Karpas-422 (cell line): ENCODE data around the gene WIPF3. TPM values are rescaled to one million over a fixed set of nuclear protein-coding genes. Genes with fewer than 3 reads are reported as not detected.

Source experiments
- DNase-seq: peaks from one replicate; pipeline ENCODE4 v3.0.0-alpha.2; 2015
- H2AFZ ChIP-seq: fragments of 200-600 bp; sonication (generic); 2 replicates; pipeline ENCODE4 v1.6.1; 2014; ENCODE audit warnings: antibody characterized with exemption, low read length, mixed read lengths
- H3K27ac ChIP-seq: fragments of 200-600 bp; sonication (generic); 2 replicates; pipeline ENCODE4 v1.5.1; 2014; ENCODE audit warnings: mild to moderate bottlenecking, low read length, moderate library complexity
- H3K27me3 ChIP-seq: fragments of 200-600 bp; sonication (generic); 2 replicates; pipeline ENCODE4 v1.6.1; 2014; ENCODE audit warnings: low read length, mixed read lengths
- H3K36me3 ChIP-seq: fragments of 200-600 bp; sonication (generic); 2 replicates; pipeline ENCODE4 v1.6.1; 2014; ENCODE audit warnings: low read length, mixed read lengths; ENCODE audit not compliant: insufficient read depth
- H3K4me1 ChIP-seq: fragments of 200-600 bp; sonication (generic); 2 replicates; pipeline ENCODE4 v1.6.1; 2014; ENCODE audit warnings: mild to moderate bottlenecking, low read length, mixed read lengths
- H3K4me2 ChIP-seq: fragments of 200-600 bp; sonication (generic); 2 replicates; pipeline ENCODE4 v1.6.1; 2014; ENCODE audit warnings: low read length, low read depth, mild to moderate bottlenecking; ENCODE audit not compliant: poor library complexity, severe bottlenecking
- H3K4me3 ChIP-seq: fragments of 200-600 bp; sonication (generic); 2 replicates; pipeline ENCODE4 v1.5.1; 2014; ENCODE audit warnings: mild to moderate bottlenecking, antibody characterized with exemption, low read length, mixed read lengths
- H3K79me2 ChIP-seq: fragments of 200-600 bp; sonication (generic); 2 replicates; pipeline ENCODE4 v1.6.1; 2014; ENCODE audit warnings: mild to moderate bottlenecking, low read length, mixed read lengths
- H3K9ac ChIP-seq: fragments of 200-600 bp; sonication (generic); 2 replicates; pipeline ENCODE4 v1.6.0; 2014; ENCODE audit warnings: low read length
- H3K9me2 ChIP-seq: fragments of 200-600 bp; sonication (generic), shearing (Covaris generic); replicated peaks from 2 replicates; pipeline ENCODE4 v1.6.0; 2014; ENCODE audit warnings: mild to moderate bottlenecking, low read length, moderate library complexity; ENCODE audit not compliant: insufficient read depth
- H3K9me3 ChIP-seq: fragments of 300-700, 200-600 bp; sonication (generic); 2 replicates; pipeline ENCODE4 v1.6.1; 2014; ENCODE audit warnings: low read length, mixed read lengths
- H4K20me1 ChIP-seq: fragments of 200-600 bp; sonication (generic); 2 replicates; pipeline ENCODE4 v1.6.1; 2014; ENCODE audit warnings: mild to moderate bottlenecking, antibody characterized with exemption, low read length, low read depth; ENCODE audit not compliant: insufficient read depth
- total RNA-seq: library from RNA; depleted of rRNA; stranded (reverse); fragments of >200 nt; shearing (Covaris generic); gene quantifications from 2 replicates; pipeline ENCODE4 v1.2.3, GENCODE V29; 2014; ENCODE audit warnings: low replicate concordance

WIPF3 gene
- total RNA-seq, 1 experiment from 2014 or later, result not detected

GRCh38 chr7:29882481-29882880, 76.2 kb downstream of the WIPF3 start:
- Histone ChIP-seq H3K9me3 (no peaks in the 10 kb centered on the region), H3K9ac (no peak overlapping the region), H3K4me3 (no peak overlapping the region), H3K36me3 (no peaks in the 10 kb centered on the region), H3K4me2 (no peak overlapping the region), H3K4me1 (peaks cover 3% of the 10 kb centered on the region; the same call in 1 of the 2 replicates), H4K20me1 (no peaks in the 10 kb centered on the region), H3K9me2 (no peaks in the 10 kb centered on the region), H2AFZ (no peak overlapping the region), H3K27ac (no peak overlapping the region), H3K79me2 (no peaks in the 10 kb centered on the region), H3K27me3 (no peaks in the 10 kb centered on the region)
- DNase-seq, result no peak

- Histone ChIP-seq H3K4me3 (no peak overlapping the region), H3K4me2 (no peak overlapping the region)
Measured at GRCh38 chr7:29883462-29884398, 77.4 kb downstream of the WIPF3 start.

GRCh38 chr7:29884399-29885272, 78.3 kb downstream of the WIPF3 start:
- H3K4me2 ChIP-seq, result no peak overlapping the region
- no peaks in the 10 kb centered on the region for H4K20me1 ChIP-seq
- no peaks in the 10 kb centered on the region for H3K27me3 ChIP-seq
- no peak overlapping the region for H2AFZ ChIP-seq
- no peaks in the 10 kb centered on the region for H3K9me2 ChIP-seq
- H3K79me2 ChIP-seq, result no peaks in the 10 kb centered on the region
- no peaks in the 10 kb centered on the region for H3K9me3 ChIP-seq
- no peaks in the 10 kb centered on the region for H3K36me3 ChIP-seq
- H3K4me1 ChIP-seq, result peaks cover 5% of the 10 kb centered on the region
- no peak for DNase-seq
- H3K27ac ChIP-seq, result no peak overlapping the region
- H3K9ac ChIP-seq, result no peak overlapping the region
- no peak overlapping the region for H3K4me3 ChIP-seq

More at GRCh38 chr7:29883462-29884398, 77.4 kb downstream of the WIPF3 start:
- Histone ChIP-seq H2AFZ (no peak overlapping the region), H3K27ac (no peak overlapping the region), H3K27me3 (no peaks in the 10 kb centered on the region), H4K20me1 (no peaks in the 10 kb centered on the region), H3K9ac (no peak overlapping the region), H3K36me3 (no peaks in the 10 kb centered on the region), H3K79me2 (no peaks in the 10 kb centered on the region), H3K4me1 (no peaks in the 10 kb centered on the region), H3K9me2 (no peaks in the 10 kb centered on the region), H3K9me3 (no peaks in the 10 kb centered on the region)
- no peak for DNase-seq

- no peak overlapping the region for H2AFZ ChIP-seq
- H3K4me1 ChIP-seq, result peaks cover 7% of the 10 kb centered on the region
- H3K27me3 ChIP-seq, result no peaks in the 10 kb centered on the region
- no peaks in the 10 kb centered on the region for H3K79me2 ChIP-seq
- no peak overlapping the region for H3K4me2 ChIP-seq
- H3K4me3 ChIP-seq, result no peak overlapping the region
- no peak overlapping the region for H3K9ac ChIP-seq
- H4K20me1 ChIP-seq, result no peaks in the 10 kb centered on the region
- H3K27ac ChIP-seq, result no peak overlapping the region
- no peaks in the 10 kb centered on the region for H3K9me2 ChIP-seq
- H3K9me3 ChIP-seq, result no peaks in the 10 kb centered on the region
- no peak for DNase-seq
- H3K36me3 ChIP-seq, result no peaks in the 10 kb centered on the region
Measured at GRCh38 chr7:29885626-29886025, 79.3 kb downstream of the WIPF3 start.

- H3K9me2 ChIP-seq, result no peaks in the 10 kb centered on the region
- no peaks in the 10 kb centered on the region for H4K20me1 ChIP-seq
- no peak overlapping the region for H3K9ac ChIP-seq
- no peaks in the 10 kb centered on the region for H3K36me3 ChIP-seq
- DNase-seq, result no peak
- no peaks in the 10 kb centered on the region for H3K79me2 ChIP-seq
- H3K4me1 ChIP-seq, result peaks cover 7% of the 10 kb centered on the region
- no peak overlapping the region for H3K27ac ChIP-seq
- H2AFZ ChIP-seq, result no peak overlapping the region
- no peaks in the 10 kb centered on the region for H3K9me3 ChIP-seq
- H3K4me3 ChIP-seq, result no peak overlapping the region
- no peaks in the 10 kb centered on the region for H3K27me3 ChIP-seq
- no peak overlapping the region for H3K4me2 ChIP-seq
Measured at GRCh38 chr7:29886827-29887226, 80.5 kb downstream of the WIPF3 start.

GRCh38 chr7:29888006-29888405, 81.7 kb downstream of the WIPF3 start:
- Histone ChIP-seq H2AFZ (no peak overlapping the region), H3K4me2 (no peak overlapping the region), H3K27ac (no peak overlapping the region), H3K9me3 (no peaks in the 10 kb centered on the region), H3K9ac (no peak overlapping the region), H3K4me1 (peaks cover 7% of the 10 kb centered on the region), H3K4me3 (no peak overlapping the region), H4K20me1 (no peaks in the 10 kb centered on the region), H3K27me3 (no peaks in the 10 kb centered on the region), H3K36me3 (no peaks in the 10 kb centered on the region), H3K79me2 (no peaks in the 10 kb centered on the region), H3K9me2 (no peaks in the 10 kb centered on the region)
- DNase-seq, result no peak

- no peaks in the 10 kb centered on the region for H3K9me3 ChIP-seq
- H3K4me2 ChIP-seq, result no peak overlapping the region
- DNase-seq, result no peak
- no peaks in the 10 kb centered on the region for H4K20me1 ChIP-seq
- no peak overlapping the region for H2AFZ ChIP-seq
- H3K4me3 ChIP-seq, result no peak overlapping the region
- no peak overlapping the region for H3K27ac ChIP-seq
- H3K9ac ChIP-seq, result no peak overlapping the region
- no peaks in the 10 kb centered on the region for H3K9me2 ChIP-seq
- no peaks in the 10 kb centered on the region for H3K79me2 ChIP-seq
- H3K36me3 ChIP-seq, result no peaks in the 10 kb centered on the region
- H3K27me3 ChIP-seq, result no peaks in the 10 kb centered on the region
- H3K4me1 ChIP-seq, result peaks cover 7% of the 10 kb centered on the region
Measured at GRCh38 chr7:29889288-29889687, 83.0 kb downstream of the WIPF3 start.

- Histone ChIP-seq H3K79me2 (no peaks in the 10 kb centered on the region), H3K4me2 (no peak overlapping the region), H3K9ac (no peak overlapping the region), H3K4me3 (no peak overlapping the region), H3K9me2 (no peaks in the 10 kb centered on the region), H3K9me3 (no peaks in the 10 kb centered on the region), H2AFZ (no peak overlapping the region), H3K27me3 (no peaks in the 10 kb centered on the region), H3K4me1 (peaks cover 7% of the 10 kb centered on the region), H3K27ac (no peak overlapping the region), H3K36me3 (no peaks in the 10 kb centered on the region), H4K20me1 (no peaks in the 10 kb centered on the region)
- DNase-seq, result no peak
Measured at GRCh38 chr7:29890251-29890650, 83.9 kb downstream of the WIPF3 start.
